Testis (tissue), 2 donors: ENCODE measurements around the gene BMP7.

Experiments used
- CTCF ChIP-seq, 3 experiments: fragments of 450-650 bp in 2 of 3; fragments of 200-600 bp in 1 of 3; sonication (generic) in 1 of 3; IDR thresholded peaks; one replicate each; pipeline ENCODE4 v1.5.1; 2016 to 2019; ENCODE audit warnings: antibody characterized with exemption in 3 of 3, mild to moderate bottlenecking in 2 of 3, moderate library complexity in 1 of 3
- POLR2A ChIP-seq: fragments of 450-650 bp; IDR thresholded peaks from one replicate; pipeline ENCODE4 v1.6.1; 2017; ENCODE audit warnings: antibody characterized with exemption, mild to moderate bottlenecking, moderate library complexity

GRCh38 chr20:57308451-57309271 is 42.2 kb upstream of the BMP7 start:
- TF ChIP-seq POLR2A (no peak), CTCF (IDR thresholded peaks at IDR 0.05) (no peak)
